H1 (cell line): ENCODE data around the gene EEF1G. TPM values are rescaled to one million over a fixed set of nuclear protein-coding genes. Genes with fewer than 3 reads are reported as not detected.

Experiments
- BACH1 ChIP-seq: IDR thresholded peaks from 2 replicates; pipeline ENCODE4 v1.6.1; 2012; ENCODE audit warnings: low read length, improper control_type of control experiment
- CBX5 ChIP-seq: fragments of 300-800, 300-1000 bp; sonication (generic); IDR thresholded peaks from 2 replicates; pipeline ENCODE4 v1.7.1; 2016; ENCODE audit warnings: antibody characterized with exemption, low read length, low read depth
- POLR2AphosphoS5 ChIP-seq: IDR thresholded peaks from 2 replicates; pipeline ENCODE4 v1.6.1; 2011; ENCODE audit warnings: low read depth, low read length
- RBBP5 ChIP-seq: IDR thresholded peaks from 2 replicates; pipeline ENCODE4 v1.7.1; 2012; ENCODE audit warnings: low read depth, mild to moderate bottlenecking, inconsistent platforms, low read length, moderate library complexity, borderline replicate concordance
- SUZ12 ChIP-seq: fragments of 200-600 bp; sonication (generic); IDR thresholded peaks from 2 replicates; pipeline ENCODE4 v1.6.1; 2012; ENCODE audit warnings: mild to moderate bottlenecking, inconsistent platforms, low read length, moderate library complexity, mixed read lengths
- polyA plus RNA-seq, 7 experiments: library from polyadenylated mRNA; depleted of rRNA in 3 of 7; stranded (reverse) in 5 of 7; unstranded in 2 of 7; fragments of >200 nt in 5 of 7; fragments of 200-250 nt in 2 of 7; gene quantifications; 1 replicate in 5 of 7; 2 replicates in 1 of 7; 4 replicates in 1 of 7; pipeline versions ENCODE4 v1.2.1 to v1.2.3, GENCODE V29; 2011 to 2013; ENCODE audit warnings: missing spikeins in 2 of 7, mixed read lengths in 2 of 7
- total RNA-seq: library from RNA; stranded (reverse); fragmentation: NEBNext Ultra II Directional; extraction: Animal tissue kit (Norgen Biotek cat#: 25700); gene quantifications from 2 replicates; pipeline ENCODE4 v1.2.1, GENCODE V29; 2021
- TF ChIP-seq, protein P1 (sequence below): fragments of 300-600 bp; sonication (generic); IDR thresholded peaks from 2 replicates; pipeline ENCODE4 v1.7.1; 2012; ENCODE audit warnings: low read length, moderate library complexity, mild to moderate bottlenecking, inconsistent platforms; ENCODE audit not compliant: insufficient replicate concordance
- TF ChIP-seq, protein P2 (sequence below), 3 experiments: IDR thresholded peaks; 1 replicate in 2 of 3; 2 replicates in 1 of 3; pipeline versions ENCODE4 v1.5.1 to v1.6.1; 2011; ENCODE audit warnings: low read length in 3 of 3, mild to moderate bottlenecking in 3 of 3, inconsistent platforms in 2 of 3, low read depth in 1 of 3, moderate library complexity in 1 of 3; ENCODE audit not compliant: insufficient read depth in 1 of 3; ENCODE audit errors: control extremely low read depth in 1 of 3

The EEF1G gene
- total and polyA plus RNA-seq, 2 of the 8 experiments (the other 6 are each of a cell fraction or from before 2014, with no cell fraction given), result 1,627 to 1,996 TPM

DNA sequence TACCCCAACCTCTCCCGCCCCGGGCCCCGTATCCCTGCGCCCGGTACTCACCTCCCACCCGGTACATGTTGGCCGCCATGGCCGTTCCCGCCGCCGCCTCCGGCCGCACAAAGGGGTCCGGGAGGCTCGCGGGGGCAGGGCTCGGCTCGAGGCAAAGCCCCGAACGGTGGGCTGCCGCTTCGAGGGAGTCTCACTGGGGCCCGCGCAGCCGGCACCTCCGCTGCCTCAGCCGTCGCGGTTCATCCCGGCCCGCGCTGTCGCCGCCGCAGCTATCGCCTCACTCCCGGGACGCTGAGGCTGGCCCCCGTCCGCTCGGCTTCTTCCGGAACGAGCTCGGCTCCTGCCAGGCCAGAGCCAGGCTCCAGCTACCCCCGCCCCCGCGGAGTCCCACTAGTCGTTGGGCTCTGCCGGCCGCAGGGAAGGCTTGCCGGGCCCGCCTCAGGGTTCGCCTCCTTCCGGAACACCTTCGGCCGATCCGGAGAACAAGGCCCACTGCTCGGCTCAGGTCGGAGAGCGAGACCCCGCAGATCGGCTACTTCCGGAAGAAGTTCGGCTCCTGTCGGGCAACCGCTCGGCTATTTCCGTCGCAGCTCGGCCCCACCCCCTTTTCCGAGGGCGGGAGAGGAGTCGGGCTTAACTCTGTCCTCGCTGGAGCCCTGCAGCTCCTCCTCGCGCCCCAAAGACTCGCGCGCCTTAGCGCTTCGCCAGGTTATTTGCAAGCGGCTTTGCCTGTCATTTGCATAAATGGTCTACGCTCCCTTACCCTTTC, 27.9 kb upstream of the EEF1G start, which contains the start of gene MTA2 (continued):
- TF ChIP-seq, protein P1, sequence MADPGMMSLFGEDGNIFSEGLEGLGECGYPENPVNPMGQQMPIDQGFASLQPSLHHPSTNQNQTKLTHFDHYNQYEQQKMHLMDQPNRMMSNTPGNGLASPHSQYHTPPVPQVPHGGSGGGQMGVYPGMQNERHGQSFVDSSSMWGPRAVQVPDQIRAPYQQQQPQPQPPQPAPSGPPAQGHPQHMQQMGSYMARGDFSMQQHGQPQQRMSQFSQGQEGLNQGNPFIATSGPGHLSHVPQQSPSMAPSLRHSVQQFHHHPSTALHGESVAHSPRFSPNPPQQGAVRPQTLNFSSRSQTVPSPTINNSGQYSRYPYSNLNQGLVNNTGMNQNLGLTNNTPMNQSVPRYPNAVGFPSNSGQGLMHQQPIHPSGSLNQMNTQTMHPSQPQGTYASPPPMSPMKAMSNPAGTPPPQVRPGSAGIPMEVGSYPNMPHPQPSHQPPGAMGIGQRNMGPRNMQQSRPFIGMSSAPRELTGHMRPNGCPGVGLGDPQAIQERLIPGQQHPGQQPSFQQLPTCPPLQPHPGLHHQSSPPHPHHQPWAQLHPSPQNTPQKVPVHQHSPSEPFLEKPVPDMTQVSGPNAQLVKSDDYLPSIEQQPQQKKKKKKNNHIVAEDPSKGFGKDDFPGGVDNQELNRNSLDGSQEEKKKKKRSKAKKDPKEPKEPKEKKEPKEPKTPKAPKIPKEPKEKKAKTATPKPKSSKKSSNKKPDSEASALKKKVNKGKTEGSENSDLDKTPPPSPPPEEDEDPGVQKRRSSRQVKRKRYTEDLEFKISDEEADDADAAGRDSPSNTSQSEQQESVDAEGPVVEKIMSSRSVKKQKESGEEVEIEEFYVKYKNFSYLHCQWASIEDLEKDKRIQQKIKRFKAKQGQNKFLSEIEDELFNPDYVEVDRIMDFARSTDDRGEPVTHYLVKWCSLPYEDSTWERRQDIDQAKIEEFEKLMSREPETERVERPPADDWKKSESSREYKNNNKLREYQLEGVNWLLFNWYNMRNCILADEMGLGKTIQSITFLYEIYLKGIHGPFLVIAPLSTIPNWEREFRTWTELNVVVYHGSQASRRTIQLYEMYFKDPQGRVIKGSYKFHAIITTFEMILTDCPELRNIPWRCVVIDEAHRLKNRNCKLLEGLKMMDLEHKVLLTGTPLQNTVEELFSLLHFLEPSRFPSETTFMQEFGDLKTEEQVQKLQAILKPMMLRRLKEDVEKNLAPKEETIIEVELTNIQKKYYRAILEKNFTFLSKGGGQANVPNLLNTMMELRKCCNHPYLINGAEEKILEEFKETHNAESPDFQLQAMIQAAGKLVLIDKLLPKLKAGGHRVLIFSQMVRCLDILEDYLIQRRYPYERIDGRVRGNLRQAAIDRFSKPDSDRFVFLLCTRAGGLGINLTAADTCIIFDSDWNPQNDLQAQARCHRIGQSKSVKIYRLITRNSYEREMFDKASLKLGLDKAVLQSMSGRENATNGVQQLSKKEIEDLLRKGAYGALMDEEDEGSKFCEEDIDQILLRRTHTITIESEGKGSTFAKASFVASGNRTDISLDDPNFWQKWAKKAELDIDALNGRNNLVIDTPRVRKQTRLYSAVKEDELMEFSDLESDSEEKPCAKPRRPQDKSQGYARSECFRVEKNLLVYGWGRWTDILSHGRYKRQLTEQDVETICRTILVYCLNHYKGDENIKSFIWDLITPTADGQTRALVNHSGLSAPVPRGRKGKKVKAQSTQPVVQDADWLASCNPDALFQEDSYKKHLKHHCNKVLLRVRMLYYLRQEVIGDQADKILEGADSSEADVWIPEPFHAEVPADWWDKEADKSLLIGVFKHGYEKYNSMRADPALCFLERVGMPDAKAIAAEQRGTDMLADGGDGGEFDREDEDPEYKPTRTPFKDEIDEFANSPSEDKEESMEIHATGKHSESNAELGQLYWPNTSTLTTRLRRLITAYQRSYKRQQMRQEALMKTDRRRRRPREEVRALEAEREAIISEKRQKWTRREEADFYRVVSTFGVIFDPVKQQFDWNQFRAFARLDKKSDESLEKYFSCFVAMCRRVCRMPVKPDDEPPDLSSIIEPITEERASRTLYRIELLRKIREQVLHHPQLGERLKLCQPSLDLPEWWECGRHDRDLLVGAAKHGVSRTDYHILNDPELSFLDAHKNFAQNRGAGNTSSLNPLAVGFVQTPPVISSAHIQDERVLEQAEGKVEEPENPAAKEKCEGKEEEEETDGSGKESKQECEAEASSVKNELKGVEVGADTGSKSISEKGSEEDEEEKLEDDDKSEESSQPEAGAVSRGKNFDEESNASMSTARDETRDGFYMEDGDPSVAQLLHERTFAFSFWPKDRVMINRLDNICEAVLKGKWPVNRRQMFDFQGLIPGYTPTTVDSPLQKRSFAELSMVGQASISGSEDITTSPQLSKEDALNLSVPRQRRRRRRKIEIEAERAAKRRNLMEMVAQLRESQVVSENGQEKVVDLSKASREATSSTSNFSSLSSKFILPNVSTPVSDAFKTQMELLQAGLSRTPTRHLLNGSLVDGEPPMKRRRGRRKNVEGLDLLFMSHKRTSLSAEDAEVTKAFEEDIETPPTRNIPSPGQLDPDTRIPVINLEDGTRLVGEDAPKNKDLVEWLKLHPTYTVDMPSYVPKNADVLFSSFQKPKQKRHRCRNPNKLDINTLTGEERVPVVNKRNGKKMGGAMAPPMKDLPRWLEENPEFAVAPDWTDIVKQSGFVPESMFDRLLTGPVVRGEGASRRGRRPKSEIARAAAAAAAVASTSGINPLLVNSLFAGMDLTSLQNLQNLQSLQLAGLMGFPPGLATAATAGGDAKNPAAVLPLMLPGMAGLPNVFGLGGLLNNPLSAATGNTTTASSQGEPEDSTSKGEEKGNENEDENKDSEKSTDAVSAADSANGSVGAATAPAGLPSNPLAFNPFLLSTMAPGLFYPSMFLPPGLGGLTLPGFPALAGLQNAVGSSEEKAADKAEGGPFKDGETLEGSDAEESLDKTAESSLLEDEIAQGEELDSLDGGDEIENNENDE, result no peak
- TF ChIP-seq BACH1 (no peak), POLR2AphosphoS5 (peak; percentile 36; the same call in 1 of the 2 replicates), SUZ12 (no peak), CBX5 (no peak), RBBP5 (peak; percentile 56; the same call in 1 of the 2 replicates)
- TF ChIP-seq, protein P2, sequence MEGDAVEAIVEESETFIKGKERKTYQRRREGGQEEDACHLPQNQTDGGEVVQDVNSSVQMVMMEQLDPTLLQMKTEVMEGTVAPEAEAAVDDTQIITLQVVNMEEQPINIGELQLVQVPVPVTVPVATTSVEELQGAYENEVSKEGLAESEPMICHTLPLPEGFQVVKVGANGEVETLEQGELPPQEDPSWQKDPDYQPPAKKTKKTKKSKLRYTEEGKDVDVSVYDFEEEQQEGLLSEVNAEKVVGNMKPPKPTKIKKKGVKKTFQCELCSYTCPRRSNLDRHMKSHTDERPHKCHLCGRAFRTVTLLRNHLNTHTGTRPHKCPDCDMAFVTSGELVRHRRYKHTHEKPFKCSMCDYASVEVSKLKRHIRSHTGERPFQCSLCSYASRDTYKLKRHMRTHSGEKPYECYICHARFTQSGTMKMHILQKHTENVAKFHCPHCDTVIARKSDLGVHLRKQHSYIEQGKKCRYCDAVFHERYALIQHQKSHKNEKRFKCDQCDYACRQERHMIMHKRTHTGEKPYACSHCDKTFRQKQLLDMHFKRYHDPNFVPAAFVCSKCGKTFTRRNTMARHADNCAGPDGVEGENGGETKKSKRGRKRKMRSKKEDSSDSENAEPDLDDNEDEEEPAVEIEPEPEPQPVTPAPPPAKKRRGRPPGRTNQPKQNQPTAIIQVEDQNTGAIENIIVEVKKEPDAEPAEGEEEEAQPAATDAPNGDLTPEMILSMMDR (IDR thresholded peaks at IDR 0.05; ENCODE audit: control extremely low read depth in 1 of 3, insufficient read depth in 1 of 3, low read depth in 1 of 3, low read length in 3 of 3), result no peak
